ENCODE data around the gene SMOC2. TPM values are rescaled to one million over a fixed set of nuclear protein-coding genes. Genes with fewer than 3 reads are reported as not detected.

The SMOC2 gene
- total RNA-seq, 3 donors from 2014 or later = 11.4 to 40.4 (median 18.8) TPM

DNA sequence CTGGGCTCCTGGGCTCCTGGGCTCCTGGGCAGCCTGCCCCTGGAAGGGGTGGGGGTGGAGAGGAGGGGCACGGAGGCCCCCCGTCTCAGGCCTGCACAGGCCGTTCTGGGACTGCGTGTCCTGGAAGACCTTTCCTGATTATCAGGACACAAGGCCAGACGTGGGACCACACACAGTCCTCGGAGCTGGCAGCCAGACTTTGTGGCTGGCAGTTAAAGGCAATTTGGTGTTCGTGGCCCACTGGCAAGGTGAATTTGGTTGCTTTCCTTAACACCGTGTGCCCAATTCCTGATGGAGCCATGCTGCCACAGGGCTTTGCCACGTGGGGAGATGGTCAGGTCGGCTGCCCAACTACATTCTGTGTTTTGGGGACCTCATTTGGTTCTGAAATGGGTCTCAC lies 113.5 kb downstream of the SMOC2 start:
- intact Hi-C loops (cut with DNase I, micrococcal nuclease) = no loop called here
- DNase-seq (no peak), ATAC-seq (no peak)
- Histone ChIP-seq H3K9me3 (no peaks in the 10 kb centered on the region), H3K36me3 (ENCODE audit: low read depth) (no peaks in the 10 kb centered on the region), H3K4me1 (ENCODE audit: low read depth) (no peaks in the 10 kb centered on the region), H3K4me3 (no peak overlapping the region)
- TF ChIP-seq, protein P1, sequence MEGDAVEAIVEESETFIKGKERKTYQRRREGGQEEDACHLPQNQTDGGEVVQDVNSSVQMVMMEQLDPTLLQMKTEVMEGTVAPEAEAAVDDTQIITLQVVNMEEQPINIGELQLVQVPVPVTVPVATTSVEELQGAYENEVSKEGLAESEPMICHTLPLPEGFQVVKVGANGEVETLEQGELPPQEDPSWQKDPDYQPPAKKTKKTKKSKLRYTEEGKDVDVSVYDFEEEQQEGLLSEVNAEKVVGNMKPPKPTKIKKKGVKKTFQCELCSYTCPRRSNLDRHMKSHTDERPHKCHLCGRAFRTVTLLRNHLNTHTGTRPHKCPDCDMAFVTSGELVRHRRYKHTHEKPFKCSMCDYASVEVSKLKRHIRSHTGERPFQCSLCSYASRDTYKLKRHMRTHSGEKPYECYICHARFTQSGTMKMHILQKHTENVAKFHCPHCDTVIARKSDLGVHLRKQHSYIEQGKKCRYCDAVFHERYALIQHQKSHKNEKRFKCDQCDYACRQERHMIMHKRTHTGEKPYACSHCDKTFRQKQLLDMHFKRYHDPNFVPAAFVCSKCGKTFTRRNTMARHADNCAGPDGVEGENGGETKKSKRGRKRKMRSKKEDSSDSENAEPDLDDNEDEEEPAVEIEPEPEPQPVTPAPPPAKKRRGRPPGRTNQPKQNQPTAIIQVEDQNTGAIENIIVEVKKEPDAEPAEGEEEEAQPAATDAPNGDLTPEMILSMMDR (IDR thresholded peaks at IDR 0.05) = no peak

DNA sequence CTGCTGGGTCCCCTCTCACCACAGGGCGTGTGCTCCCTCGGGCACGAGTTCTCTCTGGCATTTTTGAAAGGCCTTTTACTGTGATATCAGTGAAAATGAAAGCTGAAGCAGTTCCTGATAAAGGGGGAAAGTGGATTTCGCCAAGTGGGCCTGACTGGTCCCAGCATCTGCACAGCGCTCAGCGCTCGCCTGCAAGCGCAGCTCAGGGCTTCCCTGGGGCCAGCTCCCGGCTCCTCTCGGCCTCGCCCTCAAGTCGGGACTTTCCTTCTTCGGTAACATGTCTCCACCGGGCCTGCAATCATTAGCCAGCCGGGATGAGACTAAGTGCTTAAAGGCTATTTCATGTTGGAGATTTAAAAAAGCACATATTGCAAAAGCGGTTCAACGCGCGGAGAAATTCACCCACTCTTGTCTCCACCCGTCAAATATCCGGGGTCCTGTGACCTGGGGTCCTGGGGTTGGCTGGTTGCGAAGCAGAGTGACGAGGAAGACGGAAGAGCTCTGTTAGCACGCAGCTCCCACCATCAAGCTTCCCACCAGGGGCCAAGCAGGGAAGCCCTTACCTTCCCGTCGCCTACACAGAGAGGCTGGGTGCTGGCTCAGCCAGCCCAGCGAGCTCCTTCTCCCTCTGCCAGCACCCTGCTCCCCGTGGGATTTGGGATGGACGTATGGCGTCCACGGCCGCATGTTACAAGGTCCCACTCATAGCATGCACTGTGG lies 114.1 kb downstream of the SMOC2 start:
- Histone ChIP-seq H3K4me1 (ENCODE audit: low read depth) (no peaks in the 10 kb centered on the region), H3K36me3 (ENCODE audit: low read depth) (no peaks in the 10 kb centered on the region), H3K9me3 (no peaks in the 10 kb centered on the region), H3K4me3 (no peak overlapping the region)
- DNase-seq = no peak
- TF ChIP-seq, protein P1 (IDR thresholded peaks at IDR 0.05) = no peak
- no peak for ATAC-seq
- intact Hi-C loops (cut with DNase I, micrococcal nuclease) = no loop called here

- ATAC-seq = peak; percentile 10
Observed at GRCh38 chr6:168555618-168556273, 114.8 kb downstream of the SMOC2 start.

GRCh38 chr6:168557512-168557911 lies 116.5 kb downstream of the SMOC2 start:
- TF ChIP-seq, protein P1 (IDR thresholded peaks at IDR 0.05) = no peak

More at GRCh38 chr6:168555618-168556273, 114.8 kb downstream of the SMOC2 start:
- H3K4me1 ChIP-seq (ENCODE audit: low read depth) = no peaks in the 10 kb centered on the region
- H3K9me3 ChIP-seq = no peaks in the 10 kb centered on the region
- H3K4me3 ChIP-seq = no peak overlapping the region
- H3K36me3 ChIP-seq (ENCODE audit: low read depth) = no peaks in the 10 kb centered on the region
- TF ChIP-seq, protein P1 (IDR thresholded peaks at IDR 0.05) = no peak
- intact Hi-C loops (cut with DNase I, micrococcal nuclease) = no loop called here
- no peak for DNase-seq

DNA sequence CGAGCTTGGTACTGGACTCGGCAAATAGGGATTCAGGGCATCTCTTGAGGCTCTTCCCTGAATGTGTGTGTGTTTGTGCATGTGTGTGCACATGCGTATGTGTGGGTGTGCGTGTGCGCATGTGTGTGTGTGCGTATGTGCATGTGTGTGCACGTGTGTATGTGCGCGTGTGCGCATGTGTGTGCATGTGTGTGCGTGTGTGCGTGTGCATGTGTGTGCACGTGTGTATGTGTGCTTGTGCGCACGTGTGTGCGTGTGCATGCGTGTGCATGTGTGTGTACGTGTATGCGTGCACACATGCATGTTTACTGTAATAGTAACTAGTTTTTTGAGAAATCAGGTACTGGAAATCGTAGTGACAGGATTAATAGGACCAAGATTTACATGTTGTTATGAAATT lies 117.7 kb downstream of the SMOC2 start:
- DNase-seq = no peak
- Histone ChIP-seq H3K4me1 (ENCODE audit: low read depth) (no peaks in the 10 kb centered on the region), H3K9me3 (no peaks in the 10 kb centered on the region), H3K4me3 (no peak overlapping the region), H3K36me3 (ENCODE audit: low read depth) (no peaks in the 10 kb centered on the region)
- TF ChIP-seq, protein P1 (IDR thresholded peaks at IDR 0.05) = no peak
- ATAC-seq = no peak
- intact Hi-C loops (cut with DNase I, micrococcal nuclease) = no loop called here

More at GRCh38 chr6:168557512-168557911, 116.5 kb downstream of the SMOC2 start:
- H3K9me3 ChIP-seq = no peaks in the 10 kb centered on the region
- no peak for DNase-seq
- intact Hi-C loops (cut with DNase I, micrococcal nuclease) = no loop called here
- H3K36me3 ChIP-seq (ENCODE audit: low read depth) = no peaks in the 10 kb centered on the region
- no peak for ATAC-seq
- H3K4me1 ChIP-seq (ENCODE audit: low read depth) = no peaks in the 10 kb centered on the region
- no peak overlapping the region for H3K4me3 ChIP-seq

Data from mucosa of descending colon (tissue), 3 donors.